NCI-H2029 treated with DMSO at 0.1 percent for 48 hours (cell line): ENCODE data around the gene RAB31.

ENCODE experiments used
- DNase-seq: peaks from one replicate; lab custom pipeline; 2025; lab: John Stamatoyannopoulos, UW

Gene RAB31

DNA sequence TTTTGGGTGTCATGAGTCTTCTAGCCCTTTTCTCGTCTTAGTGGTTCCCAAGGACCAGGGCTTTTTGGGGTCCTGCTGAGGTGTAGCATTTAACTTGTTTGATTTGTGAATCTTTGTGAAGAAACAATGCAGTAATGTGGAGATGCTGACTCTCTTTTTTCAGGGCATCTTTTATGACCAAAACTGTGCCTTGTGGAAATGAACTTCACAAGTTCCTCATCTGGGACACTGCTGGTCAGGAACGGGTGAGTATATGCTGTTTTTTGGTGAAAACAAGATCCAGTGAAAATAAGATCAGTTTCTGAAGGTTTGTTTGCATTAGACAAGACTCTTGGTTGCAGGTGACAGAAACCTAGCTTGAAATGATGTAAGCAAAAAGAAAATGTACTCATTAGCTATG is 83.9 kb downstream of the RAB31 start:
- DNase-seq: no peak

GRCh38 chr18:9792565-9793245 is 84.6 kb downstream of the RAB31 start:
- no peak for DNase-seq

- no peak for DNase-seq
Observed at GRCh38 chr18:9796011-9796410, 87.9 kb downstream of the RAB31 start.

DNA sequence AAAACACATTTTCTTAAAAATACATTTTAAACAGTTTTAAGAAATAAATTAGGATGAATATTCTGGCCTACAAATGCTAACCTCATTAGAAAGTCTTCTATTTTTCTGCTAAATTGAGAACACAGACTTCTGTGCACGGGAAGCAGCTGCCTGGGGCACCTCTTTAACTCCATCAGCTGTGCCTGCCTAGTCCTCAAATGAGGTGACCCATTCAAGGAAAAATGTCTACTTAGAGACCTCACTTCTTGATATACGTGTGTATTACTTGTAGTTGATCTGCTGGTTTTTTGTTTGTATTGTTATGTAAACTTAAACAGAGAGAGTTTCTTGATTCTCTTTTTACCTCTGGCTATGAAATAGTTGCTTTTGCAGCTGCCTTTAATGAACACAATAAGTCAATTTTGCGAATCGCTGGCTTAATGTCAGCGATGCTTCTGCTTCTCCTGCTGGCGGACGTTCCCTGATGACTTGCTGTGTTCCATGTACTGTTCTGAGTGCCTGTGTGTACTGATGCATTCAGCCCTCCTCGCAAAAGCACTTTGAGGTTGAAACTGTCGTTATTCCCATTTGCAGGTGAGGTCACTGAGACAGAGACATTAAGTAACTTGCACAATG is 88.9 kb downstream of the RAB31 start:
- no peak for DNase-seq

DNA sequence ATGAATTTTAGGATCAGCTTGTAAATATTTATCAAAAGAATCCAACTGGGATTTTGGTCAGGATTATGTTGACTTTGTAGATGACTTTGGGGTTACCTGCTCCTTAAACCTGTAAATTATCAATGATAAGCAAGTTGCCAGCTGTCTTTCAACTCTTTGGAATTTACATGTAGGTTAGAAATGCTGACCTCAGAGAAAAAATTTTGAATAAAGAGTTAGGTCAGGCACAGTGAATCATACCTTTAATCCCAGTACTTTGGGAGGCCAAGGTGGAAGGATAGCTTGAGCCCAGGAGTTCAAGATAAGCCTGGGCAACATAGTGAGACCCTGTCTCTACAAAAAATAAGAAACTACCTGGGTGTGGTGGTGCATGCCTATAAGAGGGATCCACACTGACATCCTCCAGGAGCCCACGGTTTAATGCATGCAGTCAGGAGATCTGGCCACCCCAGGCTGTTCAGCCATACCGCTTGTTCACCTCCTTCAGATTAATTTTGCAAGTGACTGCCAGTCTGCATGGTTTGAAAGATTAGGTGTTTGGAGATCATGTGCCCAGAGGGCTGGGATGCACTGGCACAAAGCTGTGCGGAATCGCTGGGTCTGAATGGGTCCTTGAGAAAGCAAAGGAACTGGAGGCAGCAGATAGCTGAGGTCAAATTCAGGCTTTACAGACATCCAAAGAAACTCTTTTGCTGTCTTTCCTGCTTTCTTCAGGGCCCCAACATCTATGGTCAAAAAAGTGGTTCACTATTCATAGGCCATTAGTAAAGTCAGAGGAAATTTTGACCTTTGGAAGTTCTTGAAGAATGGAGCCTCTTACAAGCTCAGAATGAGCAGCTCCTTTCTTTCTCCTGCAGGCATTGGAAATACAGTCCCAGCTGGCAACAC is 94.3 kb downstream of the RAB31 start:
- DNase-seq: no peak

GRCh38 chr18:9803063-9803697 is 95.1 kb downstream of the RAB31 start:
- no peak for DNase-seq

GRCh38 chr18:9803698-9804516 is 95.8 kb downstream of the RAB31 start:
- no peak for DNase-seq

- no peak for DNase-seq
Observed at GRCh38 chr18:9804517-9805104, 96.5 kb downstream of the RAB31 start.

- no peak for DNase-seq
Observed at GRCh38 chr18:9806905-9807304, 98.8 kb downstream of the RAB31 start.

DNA sequence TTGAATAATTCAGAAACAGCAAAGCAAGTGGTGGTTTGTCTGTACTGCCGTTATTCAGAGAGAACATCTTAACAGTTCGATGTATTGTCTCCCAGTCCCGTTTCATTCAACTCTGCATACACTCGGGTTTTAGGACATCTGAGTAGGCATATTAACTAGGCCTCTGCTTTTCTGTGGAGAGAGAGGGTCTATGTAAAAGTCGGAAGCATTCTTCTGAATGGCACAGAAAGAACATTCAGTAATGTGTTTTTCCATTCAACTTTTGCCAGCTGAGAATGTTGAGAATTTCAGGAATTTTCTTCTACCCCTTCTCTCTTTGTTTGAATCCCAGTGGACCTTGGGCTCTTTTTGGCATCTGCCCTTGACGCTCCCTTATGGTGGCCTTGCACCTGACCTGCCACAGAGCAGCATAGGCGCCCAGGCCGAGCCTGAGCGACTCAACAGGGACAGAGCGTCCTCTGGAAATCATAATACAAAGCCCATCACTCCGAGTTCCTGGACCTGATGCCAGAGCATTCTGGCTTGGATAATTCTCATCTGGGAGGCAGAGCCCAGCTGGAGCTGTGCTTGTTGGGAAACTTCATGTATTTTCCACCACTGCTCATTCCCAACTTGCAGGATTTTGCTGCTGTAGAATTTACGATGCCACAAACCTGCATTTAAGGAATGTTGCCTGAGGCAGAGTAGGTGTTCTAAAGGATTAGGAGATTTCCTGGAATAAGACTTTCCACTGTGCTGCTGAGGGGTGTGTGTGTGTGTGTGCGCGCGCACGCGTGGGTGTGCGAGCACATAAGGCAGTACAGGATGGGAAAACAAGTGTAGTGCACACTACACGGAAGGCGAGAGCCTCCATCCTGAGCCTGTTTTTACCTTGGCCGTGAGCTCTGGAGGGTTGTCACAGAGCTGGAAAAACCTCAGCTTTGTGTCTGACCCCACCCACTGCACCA is 100.5 kb downstream of the RAB31 start:
- no peak for DNase-seq

DNA sequence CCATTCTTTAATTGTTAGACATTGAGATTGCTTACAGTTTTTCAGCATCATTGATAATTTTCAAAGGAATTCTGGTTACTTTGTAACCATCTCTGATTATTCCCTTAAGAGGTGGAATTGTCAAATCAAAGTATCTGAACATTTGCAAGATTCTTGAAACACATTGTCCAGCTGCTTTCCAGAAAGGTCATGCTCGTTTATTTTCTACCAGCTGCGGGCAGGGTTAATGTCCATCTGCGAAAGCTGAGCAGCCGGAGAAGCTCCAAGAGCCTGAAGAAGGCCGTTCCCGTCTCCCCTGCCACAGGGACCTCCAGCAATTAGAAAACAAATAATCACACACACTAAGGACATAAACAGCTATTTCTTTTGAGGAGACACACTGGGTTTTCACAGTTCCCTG is 101.6 kb downstream of the RAB31 start:
- DNase-seq: no peak

- no peak for DNase-seq
Observed at GRCh38 chr18:9810299-9810698, 102.2 kb downstream of the RAB31 start.

- DNase-seq: no peak
Observed at GRCh38 chr18:9810994-9811705, 103.0 kb downstream of the RAB31 start.

DNA sequence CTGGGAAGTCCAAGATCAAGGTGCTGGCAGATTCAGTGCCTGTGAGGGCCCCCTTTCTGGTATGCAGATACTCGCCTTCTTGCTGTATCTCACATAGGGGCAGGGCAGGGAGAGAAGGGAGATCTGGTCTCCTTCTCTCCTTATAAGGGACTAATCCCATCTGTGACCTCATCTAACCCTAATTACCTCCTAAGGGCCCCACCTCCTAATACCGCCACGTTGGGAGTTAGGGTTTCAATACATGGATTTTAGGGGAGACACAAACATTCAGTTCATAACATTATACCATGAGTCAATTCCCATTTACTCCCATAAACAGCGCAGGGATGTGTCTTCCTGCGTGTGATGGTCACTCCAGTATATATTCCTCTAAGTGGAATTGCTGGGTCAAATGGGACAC is 103.9 kb downstream of the RAB31 start:
- DNase-seq: no peak

DNA sequence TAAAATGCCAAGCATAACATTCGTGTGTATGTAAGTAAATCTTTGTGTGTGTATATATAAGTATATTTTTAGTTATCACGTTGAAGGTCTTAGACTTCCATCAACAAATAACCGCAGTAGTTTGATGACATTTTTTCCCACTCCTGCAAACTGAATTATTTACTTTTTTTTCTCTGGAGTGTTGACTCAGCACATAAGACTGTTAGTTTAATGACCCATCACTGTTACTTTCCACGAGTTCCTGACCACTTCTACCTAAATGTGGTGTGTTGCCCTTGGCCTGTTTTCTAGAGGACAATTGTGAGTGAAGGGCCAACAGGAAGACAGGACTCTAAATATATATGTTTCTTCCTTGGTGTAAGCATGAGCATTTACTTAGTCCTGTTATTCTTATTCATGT is 106.3 kb downstream of the RAB31 start:
- no peak for DNase-seq

DNA sequence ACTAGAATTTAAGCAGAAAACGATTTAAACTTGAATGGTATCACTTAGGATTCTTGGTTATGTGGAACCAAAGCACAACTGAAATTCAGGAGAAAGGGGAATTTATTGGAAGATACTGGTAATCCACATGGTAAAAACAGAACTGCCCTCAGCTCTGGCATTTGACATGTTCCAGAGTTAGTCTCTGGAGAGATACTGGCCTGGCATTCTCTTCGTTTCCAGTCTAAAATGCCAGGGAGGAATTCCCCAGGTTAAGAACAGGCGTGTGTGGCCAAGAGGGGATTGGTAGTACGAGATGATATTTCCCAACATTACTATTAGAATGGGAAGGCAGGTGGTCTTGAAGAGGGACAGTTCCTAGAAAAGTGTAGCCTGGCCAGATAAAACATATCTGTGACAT is 109.2 kb downstream of the RAB31 start:
- DNase-seq: no peak

- no peak for DNase-seq
Observed at GRCh38 chr18:9817725-9818422, 109.8 kb downstream of the RAB31 start.

DNA sequence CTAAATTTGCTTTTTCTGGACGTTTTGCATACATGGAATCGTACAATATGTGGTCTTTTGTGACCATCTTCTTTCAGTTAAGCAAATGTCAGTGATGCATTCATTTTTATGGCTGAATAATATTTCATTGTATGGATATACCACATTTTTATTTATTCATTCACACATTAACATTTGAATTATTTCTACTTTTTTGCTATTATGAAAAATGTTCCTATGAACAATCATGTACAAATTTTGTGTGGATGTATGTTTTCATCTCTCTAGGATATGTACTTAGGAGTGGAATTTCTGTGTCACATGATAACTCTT is 110.3 kb downstream of the RAB31 start:
- DNase-seq: no peak

DNA sequence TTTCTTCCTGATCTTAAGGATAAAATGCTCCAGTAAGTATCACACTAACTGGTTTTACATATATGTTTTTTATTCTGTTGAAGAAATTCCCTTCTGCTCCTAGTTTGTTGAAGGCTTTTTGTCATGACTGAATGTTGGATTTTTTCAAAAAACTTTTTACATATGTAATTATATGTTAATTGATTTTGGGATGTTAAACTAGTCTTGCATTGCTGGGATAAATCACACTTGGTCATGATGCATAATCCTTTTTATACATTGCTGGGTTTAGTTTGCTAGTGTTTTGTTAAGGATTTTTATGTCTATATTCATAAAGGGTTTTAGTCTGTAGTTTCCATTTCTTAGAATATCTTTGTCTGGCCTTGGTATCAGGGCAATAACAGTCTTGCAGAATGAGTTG is 112.0 kb downstream of the RAB31 start:
- DNase-seq: no peak
